DMS153 treated with DMSO at 0.1 percent for 48 hours (cell line): ENCODE results near the gene ETDB.
"Not testable (repeated sequence)": the region's sequence is repeated elsewhere in the genome, so short reads cannot be mapped to it uniquely, and the experiment has no call there.

Experiments
- DNase-seq: peaks from one replicate; lab custom pipeline; 2025; ENCODE audit not compliant: unreplicated experiment; lab: John Stamatoyannopoulos, UW

The ETDB gene

GRCh38 chrX:135120056-135120576 lies at the start of gene ETDB:
Gene ETDB (minus strand): TSS chrX:135120526. CDS start chrX:135119261, 1,265 bp downstream.
- DNase-seq: not testable (repeated sequence)

GRCh38 chrX:135169534-135169933 lies 49.2 kb upstream of the ETDB start:
- DNase-seq: not testable (repeated sequence)

GRCh38 chrX:135168486-135168885 lies 48.2 kb upstream of the ETDB start:
- no peak for DNase-seq

DNA sequence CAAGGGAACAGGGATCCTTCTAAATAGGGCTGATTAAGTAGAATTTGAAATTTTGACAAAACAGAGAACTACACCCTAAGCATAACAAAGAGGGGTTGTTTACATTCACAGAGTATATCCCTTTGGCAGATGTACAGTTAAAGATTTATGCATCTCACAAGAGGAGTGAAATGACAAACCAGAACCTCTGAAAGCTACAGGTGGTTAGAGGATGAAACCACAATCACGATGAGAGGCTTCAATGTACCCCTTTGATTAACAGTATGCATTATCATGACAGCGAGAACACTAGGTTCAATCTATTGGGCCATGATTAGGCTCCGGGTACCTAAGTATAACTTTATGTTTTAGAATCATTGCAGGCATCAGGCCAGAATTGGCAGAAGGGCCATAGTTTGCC lies 34.4 kb upstream of the ETDB start:
- DNase-seq: not testable (repeated sequence)

- not testable (repeated sequence) for DNase-seq
These were observed 5.8 kb upstream of the ETDB start for GRCh38 chrX:135126145-135126544.

GRCh38 chrX:135116064-135116463 lies 4.3 kb downstream of the ETDB start:
- not testable (repeated sequence) for DNase-seq

DNA sequence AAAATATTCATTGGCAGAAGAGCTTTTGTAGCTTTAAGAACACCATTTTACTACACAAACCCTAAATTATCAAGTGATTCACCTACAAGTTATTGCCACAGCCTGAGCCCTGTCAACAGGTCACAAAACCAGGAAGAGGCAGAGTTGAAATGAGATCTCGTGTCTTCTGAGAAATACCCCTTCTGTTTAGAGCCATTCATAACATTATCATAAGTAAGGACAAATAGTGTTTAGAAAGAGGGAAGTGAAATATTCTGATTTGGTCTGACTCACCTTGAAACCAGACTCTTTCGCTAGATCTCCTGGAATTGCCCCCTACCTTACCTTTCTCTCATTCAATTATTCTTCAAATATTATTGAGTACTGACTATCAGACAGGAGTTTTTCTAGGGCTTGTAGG lies 5.9 kb downstream of the ETDB start:
- DNase-seq: no peak

DNA sequence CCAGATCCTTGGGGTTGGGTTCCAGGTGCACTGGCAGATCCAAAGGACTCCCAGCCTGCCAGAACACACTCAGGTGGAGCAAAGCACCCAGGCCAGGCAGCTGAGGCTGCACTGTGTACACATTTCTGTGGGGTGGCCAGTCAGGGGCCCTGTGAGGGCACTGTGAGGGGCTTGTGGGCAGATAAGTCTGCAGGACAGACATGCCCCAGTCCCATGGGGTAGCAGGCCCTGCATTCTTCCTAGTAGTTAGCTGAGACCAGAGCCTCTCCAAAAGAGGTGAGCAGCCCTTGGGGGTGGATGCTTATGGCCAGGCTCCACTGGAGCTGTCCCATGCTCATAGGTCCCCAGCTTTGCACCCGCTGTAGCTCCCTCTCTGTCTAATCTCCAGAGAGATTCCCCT lies 7.6 kb downstream of the ETDB start:
- no peak for DNase-seq

- DNase-seq: peak; percentile 31
These were observed 8.1 kb downstream of the ETDB start for GRCh38 chrX:135112096-135112729.

DNA sequence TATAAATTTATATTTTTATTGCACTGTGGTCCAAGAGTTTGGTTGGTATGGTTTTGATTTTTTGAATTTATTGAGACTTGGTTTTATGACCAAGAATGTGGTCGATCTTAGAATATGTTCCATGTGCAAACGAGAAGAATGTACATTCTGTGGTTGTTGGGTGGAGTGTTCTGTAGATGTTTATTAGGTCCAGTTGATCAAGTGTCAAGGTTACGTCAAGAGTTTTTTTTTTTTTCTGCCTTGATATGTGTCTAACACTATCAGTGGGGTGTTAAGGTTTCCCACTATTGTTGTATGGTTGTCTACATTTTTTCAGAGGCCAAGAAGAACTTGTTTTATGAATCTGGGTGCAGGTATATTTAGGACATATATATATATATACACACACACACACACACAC lies 10.8 kb downstream of the ETDB start:
- no peak for DNase-seq

- DNase-seq: no peak
These were observed 20.9 kb downstream of the ETDB start for GRCh38 chrX:135099493-135099783.

DNA sequence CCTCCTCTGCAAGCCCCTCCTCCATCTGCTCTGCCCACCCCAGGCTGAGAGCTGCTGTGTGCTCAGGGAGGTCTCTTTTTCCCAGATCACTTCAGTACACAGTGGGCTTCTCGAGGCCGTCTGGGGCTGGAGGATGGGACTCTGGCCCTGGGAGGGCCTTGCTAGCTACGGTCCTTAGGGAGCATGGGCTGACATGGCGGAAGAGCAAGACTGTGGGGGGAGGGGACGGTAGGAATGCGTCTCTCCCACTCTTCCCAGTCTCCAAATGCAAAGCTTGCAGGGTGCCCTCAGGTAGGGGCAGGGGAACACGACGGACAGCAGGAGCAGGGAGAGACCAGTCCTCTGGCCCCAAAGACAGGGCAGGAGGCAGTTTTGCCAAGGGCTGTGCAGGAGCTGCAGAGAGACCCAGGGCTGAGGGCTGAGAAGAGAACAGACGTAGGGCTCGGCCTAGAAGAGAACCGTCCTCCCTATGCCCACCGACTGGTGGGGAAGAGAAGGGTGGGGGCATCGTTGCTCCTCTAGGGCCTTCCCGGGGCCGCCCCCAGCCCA lies 23.1 kb downstream of the ETDB start:
- not testable (repeated sequence) for DNase-seq

DNA sequence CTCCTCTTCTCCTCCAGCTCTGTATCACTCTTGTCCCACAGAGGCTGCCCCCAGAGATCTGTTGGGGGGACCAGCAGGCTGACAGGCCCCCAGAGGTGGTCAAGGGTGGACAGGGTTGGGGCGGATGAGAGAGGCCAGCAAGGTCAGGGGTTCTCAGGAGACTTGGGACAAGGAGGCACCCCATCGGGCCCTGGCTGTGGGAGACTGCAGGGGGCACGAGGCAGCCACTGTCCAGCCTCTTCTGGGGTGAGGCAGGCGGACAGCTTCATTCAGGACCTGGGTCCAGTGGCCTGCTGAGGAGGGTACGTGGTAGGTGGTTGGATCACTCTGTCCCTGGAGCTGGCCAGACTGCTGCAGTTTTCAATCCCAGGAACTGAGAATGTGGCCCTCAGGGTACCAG lies 24.6 kb downstream of the ETDB start:
- no peak for DNase-seq

DNA sequence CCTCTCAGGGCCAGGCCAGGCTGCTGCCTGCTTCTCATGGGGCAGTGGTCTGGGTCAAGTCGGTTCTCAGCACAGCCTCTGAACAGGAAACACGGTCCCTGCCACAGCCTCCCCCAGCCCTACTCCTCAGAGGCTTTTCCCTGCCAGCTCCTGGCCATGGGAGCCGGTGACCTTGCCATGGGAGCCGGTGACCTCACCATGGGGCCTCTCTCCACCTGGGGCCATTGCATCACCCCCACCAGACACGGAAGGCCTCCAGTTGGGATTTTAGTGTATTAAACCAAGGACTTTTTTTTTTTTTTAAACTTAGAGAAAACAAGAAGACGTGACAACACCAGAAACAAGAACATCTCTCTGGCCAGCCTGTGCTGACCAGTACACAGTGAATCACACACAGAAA lies 25.6 kb downstream of the ETDB start:
- DNase-seq: no peak

- no peak for DNase-seq
These were observed 31.2 kb downstream of the ETDB start for GRCh38 chrX:135089126-135089525.

DNA sequence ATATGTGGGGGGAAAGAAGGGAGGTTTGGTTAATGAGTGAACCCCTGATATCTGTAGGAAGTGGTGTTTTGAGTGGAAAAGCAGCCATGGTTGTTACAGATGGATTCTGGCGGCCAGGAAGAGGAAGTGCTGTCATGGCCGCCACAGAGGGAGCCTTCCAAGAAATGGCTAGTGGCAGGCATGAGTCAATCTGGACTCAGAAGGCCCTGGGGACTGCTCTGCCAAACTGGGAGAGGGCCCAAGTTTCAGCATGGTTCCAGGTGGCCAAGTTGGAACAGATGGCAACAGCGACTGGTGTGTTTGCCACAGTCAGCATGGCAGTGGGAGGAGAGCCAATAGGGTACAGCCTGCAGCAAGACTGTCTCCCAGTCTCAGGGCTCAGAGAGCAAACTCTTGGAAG lies 32.5 kb downstream of the ETDB start:
- no peak for DNase-seq

- peak; percentile 58 for DNase-seq
These were observed 34.0 kb downstream of the ETDB start for GRCh38 chrX:135086197-135086854.

DNA sequence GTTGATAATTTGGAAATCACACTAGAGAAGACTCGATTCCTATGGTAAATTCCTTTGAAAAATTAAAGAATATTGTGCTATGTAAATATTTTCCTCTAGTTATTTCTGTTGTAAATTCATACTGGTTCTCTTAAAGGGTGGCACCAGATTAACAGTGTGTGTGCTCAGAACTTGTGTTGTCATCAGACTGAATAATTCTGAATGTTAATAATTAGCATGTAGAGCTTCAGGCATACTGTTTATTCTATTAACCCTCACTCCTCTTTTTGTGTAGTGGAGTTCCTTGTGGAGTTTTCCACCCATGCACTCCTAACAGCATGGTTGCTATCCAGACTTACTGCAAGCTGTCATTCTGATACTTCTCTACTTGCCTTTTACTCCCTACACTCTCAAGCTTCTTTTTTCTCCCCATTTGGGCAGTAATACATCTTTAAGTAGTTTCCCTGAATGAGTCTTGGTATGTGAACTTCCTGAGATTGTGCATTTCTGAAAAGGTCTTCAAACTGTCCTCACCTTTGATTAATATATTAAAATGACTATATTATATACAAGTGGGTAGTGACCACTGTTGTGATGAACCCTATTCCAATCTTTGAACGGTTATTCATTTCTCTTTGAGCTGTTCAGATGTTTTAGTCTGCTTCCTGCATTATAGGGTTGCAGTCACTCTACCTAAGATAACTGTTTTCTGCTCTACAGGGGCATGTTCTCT lies 38.5 kb downstream of the ETDB start:
- DNase-seq: no peak
